Gastrocnemius medialis (tissue), 4 donors: Measurements from ENCODE around the gene ABCC10. TPM values are rescaled to one million over a fixed set of nuclear protein-coding genes. Genes with fewer than 3 reads are reported as not detected.
A peak's percentile ranks its signal among the peaks of the same experiment; 100 is the strongest.

Source experiments
- ATAC-seq, 2 donors: fragments of 150-250 bp; one replicate each; pipeline ENCODE4 v1.9.1; 2016
- DNase-seq, 2 donors: peaks; one replicate each; pipeline ENCODE4 v3.0.0-alpha.2; 2019
- H3K27ac ChIP-seq, 4 donors: fragments of 200-600 bp; sonication (generic); 1 replicate in 1 of 4; 2 replicates in 3 of 4; pipeline ENCODE4 v1.5.1; 2016 to 2018; ENCODE audit warnings: mild to moderate bottlenecking in 2 of 4, moderate library complexity in 1 of 4
- H3K27me3 ChIP-seq, 3 donors: fragments of 200-600 bp; sonication (generic) in 2 of 3; 1 replicate in 1 of 3; 2 replicates in 2 of 3; pipeline versions ENCODE4 v1.5.1 to v1.6.0; 2016 to 2019; ENCODE audit warnings: mild to moderate bottlenecking in 1 of 3, moderate library complexity in 1 of 3
- H3K36me3 ChIP-seq, 2 donors: fragments of 200-600 bp; sonication (generic) in 1 of 2; one replicate each; pipeline ENCODE4 v1.5.1; 2017 to 2018
- H3K4me1 ChIP-seq, 2 donors: fragments of 200-600 bp; sonication (generic) in 1 of 2; one replicate each; pipeline ENCODE4 v1.5.1; 2016 to 2017; ENCODE audit warnings: mild to moderate bottlenecking in 2 of 2
- H3K4me3 ChIP-seq, 4 donors: fragments of 200-600 bp; sonication (generic) in 3 of 4; 1 replicate in 1 of 4; 2 replicates in 3 of 4; pipeline ENCODE4 v1.5.1; 2016 to 2019; ENCODE audit warnings: mild to moderate bottlenecking in 2 of 4
- H3K9me3 ChIP-seq, 3 donors: fragments of 200-600 bp; sonication (generic) in 2 of 3; 1 replicate in 1 of 3; 2 replicates in 2 of 3; pipeline ENCODE4 v1.5.1; 2016 to 2019
- POLR2A ChIP-seq, 2 donors: fragments of 450-650 bp; IDR thresholded peaks; one replicate each; pipeline ENCODE4 v1.6.1; 2017; ENCODE audit warnings: antibody characterized with exemption in 2 of 2, mild to moderate bottlenecking in 2 of 2, moderate library complexity in 2 of 2
- in situ Hi-C, 4 donors: fragments of 200-750 bp; cut with MboI; loops; one replicate each; pipeline versions ENCODE4 v1.15.0 to v1.8.0; 2017; ENCODE audit warnings: low sequenced_read_pairs in 4 of 4
- intact Hi-C: fragments of 100-400 bp; cut with DNase I; formaldehyde crosslinking; loops from one replicate; pipeline ENCODE4 v1.15.1; 2023; ENCODE audit warnings: low total_unique reads
- total RNA-seq, 4 donors: library from RNA; depleted of rRNA; stranded (reverse); fragments of >200 nt; gene quantifications; one replicate each; pipeline versions ENCODE4 v1.1.0 to v1.2.3, GENCODE V29; 2016
- TF ChIP-seq, protein P1 (sequence below), 5 experiments: fragments of 450-650 bp in 3 of 5; fragments of 200-600 bp in 2 of 5; sonication (generic) in 2 of 5; IDR thresholded peaks in 4 of 5; conservative IDR thresholded peaks in 1 of 5; 1 replicate in 4 of 5; 2 replicates in 1 of 5; pipeline ENCODE4 v1.5.1; 2016 to 2019; ENCODE audit warnings: antibody characterized with exemption in 5 of 5, mild to moderate bottlenecking in 3 of 5, moderate library complexity in 3 of 5

Gene ABCC10
- total RNA-seq, 4 donors from 2014 or later = 5.3 to 11.8 (median 8.6) TPM

DNA sequence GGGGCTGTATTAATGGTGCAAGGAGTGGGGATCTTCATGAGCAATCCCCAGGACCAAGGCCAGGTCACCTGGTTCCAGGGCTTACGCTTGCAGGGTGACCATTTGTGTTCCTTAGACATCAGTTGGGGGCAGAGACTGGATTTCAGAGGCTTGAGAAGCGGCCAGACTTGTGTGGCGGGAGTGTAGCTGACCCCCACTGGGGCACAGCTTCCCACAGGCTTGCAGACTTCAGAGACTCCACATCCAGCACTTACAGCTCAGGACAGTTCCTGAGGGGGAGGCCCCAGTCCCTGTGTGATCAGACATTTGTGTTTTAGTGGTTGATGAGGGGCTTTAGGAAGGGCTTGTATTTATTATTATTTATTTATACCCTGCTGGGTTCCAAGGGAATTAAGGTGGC is 65.3 kb downstream of the ABCC10 start:
- TF ChIP-seq POLR2A (IDR thresholded peaks at IDR 0.05) = no peak
- TF ChIP-seq, protein P1, sequence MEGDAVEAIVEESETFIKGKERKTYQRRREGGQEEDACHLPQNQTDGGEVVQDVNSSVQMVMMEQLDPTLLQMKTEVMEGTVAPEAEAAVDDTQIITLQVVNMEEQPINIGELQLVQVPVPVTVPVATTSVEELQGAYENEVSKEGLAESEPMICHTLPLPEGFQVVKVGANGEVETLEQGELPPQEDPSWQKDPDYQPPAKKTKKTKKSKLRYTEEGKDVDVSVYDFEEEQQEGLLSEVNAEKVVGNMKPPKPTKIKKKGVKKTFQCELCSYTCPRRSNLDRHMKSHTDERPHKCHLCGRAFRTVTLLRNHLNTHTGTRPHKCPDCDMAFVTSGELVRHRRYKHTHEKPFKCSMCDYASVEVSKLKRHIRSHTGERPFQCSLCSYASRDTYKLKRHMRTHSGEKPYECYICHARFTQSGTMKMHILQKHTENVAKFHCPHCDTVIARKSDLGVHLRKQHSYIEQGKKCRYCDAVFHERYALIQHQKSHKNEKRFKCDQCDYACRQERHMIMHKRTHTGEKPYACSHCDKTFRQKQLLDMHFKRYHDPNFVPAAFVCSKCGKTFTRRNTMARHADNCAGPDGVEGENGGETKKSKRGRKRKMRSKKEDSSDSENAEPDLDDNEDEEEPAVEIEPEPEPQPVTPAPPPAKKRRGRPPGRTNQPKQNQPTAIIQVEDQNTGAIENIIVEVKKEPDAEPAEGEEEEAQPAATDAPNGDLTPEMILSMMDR (IDR thresholded peaks at IDR 0.05 in 4 of 5, conservative IDR thresholded peaks at IDR 0.05 in 1 of 5) = no peak
- intact Hi-C loops = loop anchor here (1.0 kb wide), 1 partner anchor 15 kb away; the partner anchor contains the start of gene TJAP1

DNA sequence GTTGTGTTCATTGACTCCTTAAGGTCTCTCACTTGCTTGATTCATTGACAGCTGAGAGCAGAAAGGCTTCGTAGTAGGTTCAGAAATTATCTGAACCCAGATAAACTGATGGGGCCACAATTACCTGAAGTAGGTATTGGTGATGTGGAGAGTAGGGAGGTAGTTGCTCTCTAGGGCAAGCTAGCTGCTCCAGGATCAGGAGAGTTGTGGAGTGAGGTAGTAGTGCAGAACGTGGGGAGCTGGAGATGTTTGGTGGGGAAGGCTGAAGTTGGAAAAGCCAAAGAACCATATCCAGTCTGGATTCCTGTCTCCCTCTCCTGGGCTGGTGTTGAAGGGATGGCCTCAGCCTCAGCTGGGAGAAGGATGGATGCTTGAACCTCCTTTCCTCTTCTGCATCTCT is 65.9 kb downstream of the ABCC10 start:
- ATAC-seq (no peak), DNase-seq (no peak)
- Histone ChIP-seq H3K4me3 (no peak overlapping the region), H3K27me3 (no peaks in the 10 kb centered on the region), H3K9me3 (no peaks in the 10 kb centered on the region), H3K27ac (no peak overlapping the region), H3K4me1 (peaks cover 12 to 27% of the 10 kb centered on the region in 2 donors), H3K36me3 (peaks cover 0 to 6% of the 10 kb centered on the region in 2 donors)
- intact Hi-C loops = no loop called here
- TF ChIP-seq, protein P1 (IDR thresholded peaks at IDR 0.05 in 4 of 5, conservative IDR thresholded peaks at IDR 0.05 in 1 of 5) = no peak
- no peak for TF ChIP-seq POLR2A (IDR thresholded peaks at IDR 0.05)
- in situ Hi-C loops = no loop called here

More for the DNA sequence above, 65.3 kb downstream of the ABCC10 start:
- Histone ChIP-seq H3K27me3 (no peaks in the 10 kb centered on the region), H3K4me3 (peak overlapping the region; percentile 24 to 45 (median 35)), H3K36me3 (peaks cover 0 to under 1% of the 10 kb centered on the region in 2 donors), H3K4me1 (peaks cover 12 to 25% of the 10 kb centered on the region in 2 donors), H3K27ac (no peak overlapping the region), H3K9me3 (no peaks in the 10 kb centered on the region)
- in situ Hi-C loops = no loop called here
- DNase-seq = peak in 1 of 2 donors; percentile 35
- ATAC-seq = peak; percentile 68 to 83

DNA sequence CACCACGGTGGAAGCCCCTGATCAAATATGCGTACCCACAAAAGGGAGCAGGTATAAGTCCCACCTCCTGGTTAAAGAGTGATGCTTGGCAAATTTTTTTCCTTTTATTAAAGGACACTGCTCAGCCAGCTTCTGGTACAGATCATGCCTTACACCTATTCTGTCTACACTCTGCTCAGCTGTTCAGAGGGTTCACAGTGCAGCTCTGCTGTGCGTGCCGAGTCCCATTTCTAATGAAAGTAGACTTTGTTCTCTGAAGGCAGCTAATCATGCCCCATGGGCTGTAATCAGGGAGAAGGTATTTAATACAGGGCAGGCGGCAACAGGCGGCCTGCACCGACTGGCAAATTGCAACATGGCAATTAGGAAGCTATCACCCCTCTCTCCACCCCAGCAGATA is 66.5 kb downstream of the ABCC10 start:
- in situ Hi-C loops (no loop called here), intact Hi-C loops (no loop called here)
- Histone ChIP-seq H3K4me3 (no peak overlapping the region), H3K27ac (no peak overlapping the region), H3K27me3 (no peaks in the 10 kb centered on the region), H3K36me3 (peaks cover 0 to 12% of the 10 kb centered on the region in 2 donors), H3K4me1 (peaks cover 12 to 28% of the 10 kb centered on the region in 2 donors), H3K9me3 (no peaks in the 10 kb centered on the region)
- ATAC-seq (no peak), DNase-seq (no peak)
- TF ChIP-seq POLR2A (IDR thresholded peaks at IDR 0.05) = no peak
- TF ChIP-seq, protein P1 (IDR thresholded peaks at IDR 0.05 in 4 of 5, conservative IDR thresholded peaks at IDR 0.05 in 1 of 5) = no peak

DNA sequence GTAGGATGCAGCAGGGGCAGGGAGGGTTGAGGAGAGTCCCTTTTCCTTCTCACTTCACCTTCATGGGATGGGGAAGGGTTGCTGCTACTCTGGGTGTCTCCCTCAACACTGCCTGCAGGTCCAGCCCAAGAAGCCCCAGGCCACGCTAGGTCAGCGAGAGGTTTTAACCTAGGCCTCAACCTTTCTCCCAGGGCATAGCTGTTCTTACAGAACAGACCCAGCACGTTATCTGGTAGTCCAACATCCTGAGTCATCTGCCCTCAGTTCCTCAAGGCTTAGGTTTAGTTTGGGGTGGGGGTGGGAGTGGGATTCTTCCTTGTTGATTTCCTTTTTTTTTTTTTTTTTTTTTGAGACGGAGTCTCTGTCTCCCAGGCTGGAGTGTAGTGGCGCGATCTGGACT is 67.0 kb downstream of the ABCC10 start:
- H3K4me3 ChIP-seq = no peak overlapping the region
- DNase-seq (no peak), ATAC-seq (no peak)
- H3K9me3 ChIP-seq = no peaks in the 10 kb centered on the region
- in situ Hi-C loops (no loop called here), intact Hi-C loops (no loop called here)
- TF ChIP-seq, protein P1 (IDR thresholded peaks at IDR 0.05 in 4 of 5, conservative IDR thresholded peaks at IDR 0.05 in 1 of 5) = no peak
- TF ChIP-seq POLR2A (IDR thresholded peaks at IDR 0.05) = no peak
- H3K4me1 ChIP-seq = peaks cover 12 to 31% of the 10 kb centered on the region in 2 donors
- no peaks in the 10 kb centered on the region for H3K27me3 ChIP-seq
- H3K27ac ChIP-seq = no peak overlapping the region
- H3K36me3 ChIP-seq = peaks cover 0 to 17% of the 10 kb centered on the region in 2 donors

DNA sequence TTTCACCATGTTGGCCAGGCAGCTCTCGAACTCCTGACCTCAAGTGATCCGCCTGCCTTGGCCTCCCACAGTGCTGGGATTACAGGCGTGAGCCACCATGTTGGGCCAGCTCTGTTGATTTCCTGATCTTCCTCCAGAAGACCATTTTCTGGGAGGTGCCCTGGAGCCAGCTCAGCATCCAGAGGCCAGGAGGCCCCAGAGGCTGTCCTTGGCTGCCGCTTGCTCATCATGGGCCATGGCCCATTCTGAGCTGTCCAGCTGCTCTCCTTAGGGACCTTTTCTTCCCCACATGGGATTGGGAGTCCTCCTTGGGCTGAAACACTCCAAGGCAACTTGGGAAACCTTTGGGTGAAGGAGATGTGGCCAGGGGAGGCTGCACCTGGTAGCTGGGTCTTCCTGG is 67.4 kb downstream of the ABCC10 start:
- ATAC-seq (no peak), DNase-seq (no peak)
- Histone ChIP-seq H3K4me1 (peaks cover 12 to 31% of the 10 kb centered on the region in 2 donors), H3K9me3 (no peaks in the 10 kb centered on the region), H3K4me3 (no peak overlapping the region), H3K36me3 (peaks cover 0 to 22% of the 10 kb centered on the region in 2 donors), H3K27me3 (no peaks in the 10 kb centered on the region), H3K27ac (no peak overlapping the region)
- intact Hi-C loops (no loop called here), in situ Hi-C loops (no loop called here)
- TF ChIP-seq POLR2A (IDR thresholded peaks at IDR 0.05) = no peak
- TF ChIP-seq, protein P1 (IDR thresholded peaks at IDR 0.05 in 4 of 5, conservative IDR thresholded peaks at IDR 0.05 in 1 of 5) = no peak
